Chondrocyte (in vitro differentiated cells): Measurements from ENCODE around the gene IGLL5. TPM values are rescaled to one million over a fixed set of nuclear protein-coding genes. Genes with fewer than 3 reads are reported as not detected.
A peak's percentile ranks its signal among the peaks of the same experiment; 100 is the strongest.

Source experiments
- DNase-seq: peaks from one replicate; pipeline ENCODE4 v3.0.0; 2021; ENCODE audit warnings: mixed read lengths, low spot score
- H3K27ac Mint-ChIP-seq: one replicate; pipeline ENCODE4 v1.8.0; 2021; ENCODE audit warnings: mild to moderate bottlenecking, moderate library complexity, mixed read lengths; ENCODE audit not compliant: unreplicated experiment
- H3K27me3 Mint-ChIP-seq: 2 replicates; pipeline ENCODE4 v1.8.0; 2021; ENCODE audit warnings: low read depth, mixed read lengths
- H3K36me3 Mint-ChIP-seq: 2 replicates; pipeline ENCODE4 v1.8.0; 2021; ENCODE audit warnings: low read depth, mixed read lengths
- H3K4me1 Mint-ChIP-seq: 2 replicates; pipeline ENCODE4 v1.8.0; 2021; ENCODE audit warnings: low read depth, mild to moderate bottlenecking, mixed read lengths
- H3K4me3 Mint-ChIP-seq: one replicate; pipeline ENCODE4 v1.8.0; 2021; ENCODE audit warnings: mild to moderate bottlenecking, moderate library complexity, mixed read lengths; ENCODE audit not compliant: unreplicated experiment
- H3K9me3 Mint-ChIP-seq: 2 replicates; pipeline ENCODE4 v1.8.0; 2021; ENCODE audit warnings: low read depth, mixed read lengths
- CTCF ChIP-seq: fragments of 200-600 bp; sonication (generic); IDR thresholded peaks from 2 replicates; pipeline ENCODE4 v1.5.0; 2021; ENCODE audit warnings: antibody characterized with exemption, mild to moderate bottlenecking, moderate library complexity
- total RNA-seq: library from RNA; stranded (reverse); gene quantifications from 3 replicates; pipeline ENCODE4 v1.2.1, GENCODE V29; 2021

Gene IGLL5
- total RNA-seq, 1 donor from 2014 or later = not detected

- H3K27me3 Mint-ChIP-seq = peaks cover 14% of the 10 kb centered on the region
- H3K4me3 Mint-ChIP-seq = no peak overlapping the region
- DNase-seq = no peak
- peak overlapping the region; percentile 22 for H3K27ac Mint-ChIP-seq
- H3K9me3 Mint-ChIP-seq = no peaks in the 10 kb centered on the region
- no peaks in the 10 kb centered on the region for H3K36me3 Mint-ChIP-seq
- peaks cover 9% of the 10 kb centered on the region for H3K4me1 Mint-ChIP-seq
- TF ChIP-seq CTCF = no peak
Observed at GRCh38 chr22:22928666-22929380, 41.2 kb downstream of the IGLL5 start.

- Mint-ChIP-seq H3K27me3 (peaks cover 14% of the 10 kb centered on the region), H3K36me3 (no peaks in the 10 kb centered on the region), H3K9me3 (no peaks in the 10 kb centered on the region)
Observed at GRCh38 chr22:22929381-22930221, 42.0 kb downstream of the IGLL5 start.

GRCh38 chr22:22930222-22930497 is 42.5 kb downstream of the IGLL5 start:
- H3K27ac Mint-ChIP-seq = no peak overlapping the region

More at GRCh38 chr22:22929381-22930221, 42.0 kb downstream of the IGLL5 start:
- Mint-ChIP-seq H3K4me1 (peaks cover 9% of the 10 kb centered on the region), H3K27ac (no peak overlapping the region), H3K4me3 (no peak overlapping the region)
- no peak for TF ChIP-seq CTCF
- DNase-seq = no peak

GRCh38 chr22:22930571-22931556 is 43.2 kb downstream of the IGLL5 start:
- DNase-seq = peak; percentile 75

More at GRCh38 chr22:22930222-22930497, 42.5 kb downstream of the IGLL5 start:
- peak; percentile 52 for DNase-seq
- H3K4me3 Mint-ChIP-seq = no peak overlapping the region
- no peaks in the 10 kb centered on the region for H3K36me3 Mint-ChIP-seq
- TF ChIP-seq CTCF = no peak
- H3K4me1 Mint-ChIP-seq = peaks cover 9% of the 10 kb centered on the region
- H3K27me3 Mint-ChIP-seq = peaks cover 14% of the 10 kb centered on the region
- H3K9me3 Mint-ChIP-seq = no peaks in the 10 kb centered on the region

More at GRCh38 chr22:22930571-22931556, 43.2 kb downstream of the IGLL5 start:
- no peak for TF ChIP-seq CTCF
- Mint-ChIP-seq H3K27ac (no peak overlapping the region), H3K4me3 (no peak overlapping the region), H3K9me3 (no peaks in the 10 kb centered on the region), H3K4me1 (peaks cover 9% of the 10 kb centered on the region), H3K36me3 (no peaks in the 10 kb centered on the region), H3K27me3 (peaks cover 10% of the 10 kb centered on the region)
